ENCODE measurements around the gene RAC2. TPM values are rescaled to one million over a fixed set of nuclear protein-coding genes. Genes with fewer than 3 reads are reported as not detected.

The RAC2 gene
- total RNA-seq, 4 donors from 2014 or later: 1.9 to 3.7 (median 3.5) TPM; not detected in 1

DNA sequence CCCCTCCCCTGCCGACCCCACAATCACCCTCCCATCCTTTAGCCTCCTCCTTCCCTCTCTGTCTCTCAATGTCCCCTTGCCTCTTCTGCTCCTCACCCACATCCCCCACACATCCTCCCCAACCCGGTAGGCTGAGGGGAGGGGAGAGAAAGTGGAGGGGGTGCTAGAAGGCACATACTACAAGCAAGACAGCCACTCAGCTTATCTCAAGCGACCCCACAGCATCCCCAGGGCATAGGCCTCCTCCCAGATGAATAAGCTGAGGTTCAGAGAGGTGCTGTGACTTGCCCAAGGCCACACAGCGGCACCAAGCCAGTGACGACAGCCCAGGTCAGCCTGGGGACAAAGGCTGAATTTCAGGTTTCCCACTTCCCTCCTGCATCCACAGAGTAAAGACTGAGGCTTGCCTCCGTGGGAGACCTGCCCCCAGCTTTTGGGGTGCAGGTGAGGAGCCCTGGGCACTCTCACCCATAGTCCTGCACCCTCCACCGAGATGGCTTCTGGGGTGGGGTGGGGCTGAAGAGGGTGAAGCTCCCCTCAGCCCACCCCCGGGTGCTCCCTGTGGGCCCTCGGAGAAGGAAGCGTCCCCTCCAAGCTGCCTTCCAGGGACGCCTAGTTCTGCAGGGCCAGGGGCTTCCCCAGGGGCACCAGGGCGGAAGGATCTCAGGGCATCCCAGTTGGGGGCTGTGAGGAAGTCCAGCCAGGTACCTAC lies 511 bp downstream of the RAC2 start:
- no peak for DNase-seq
- Histone ChIP-seq H3K4me1 (no peaks in the 10 kb centered on the region), H3K9me3 (no peaks in the 10 kb centered on the region), H3K4me3 (peak overlapping the region in 1 of 4 donors; percentile 30), H3K27me3 (peaks cover 14 to 39% (median 27%) of the 10 kb centered on the region in 3 donors), H3K27ac (no peak overlapping the region), H3K36me3 (no peaks in the 10 kb centered on the region)
- intact Hi-C loops (cut with DNase I; ENCODE audit: low total_unique reads) (no loop called here), in situ Hi-C loops (cut with MboI; ENCODE audit: low sequenced_read_pairs in 4 of 4) (no loop called here)
- ATAC-seq: no peak
- TF ChIP-seq CTCF (IDR thresholded peaks at IDR 0.05 in 4 of 5, conservative IDR thresholded peaks at IDR 0.05 in 1 of 5) (no peak), POLR2A (IDR thresholded peaks at IDR 0.05) (no peak)

DNA sequence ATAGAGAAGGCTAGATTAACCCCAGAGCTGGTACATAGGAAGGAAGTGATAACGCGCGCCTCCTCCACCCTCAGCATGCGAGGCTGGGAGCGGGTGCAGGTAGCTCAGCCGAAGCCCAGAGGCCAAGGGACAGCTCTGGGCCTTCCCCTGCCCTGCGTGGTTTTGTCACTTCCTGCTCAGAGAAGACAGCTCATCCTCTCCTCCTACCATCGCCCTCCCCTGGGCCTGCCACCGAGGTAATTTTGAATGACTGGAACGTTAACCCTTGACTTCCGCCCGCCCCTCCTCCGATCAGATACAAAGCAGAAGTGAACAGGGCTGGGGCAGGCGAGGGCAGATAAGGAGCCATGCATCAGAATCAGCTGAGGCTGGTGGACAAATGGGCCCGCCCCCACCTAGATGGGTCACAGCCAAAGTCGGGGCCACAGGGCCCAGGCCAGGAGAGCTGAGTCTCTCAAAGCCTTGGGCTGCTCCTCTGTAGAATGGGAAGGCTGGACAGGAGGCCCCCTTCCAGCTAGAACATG lies 1.6 kb downstream of the RAC2 start:
- TF ChIP-seq CTCF (IDR thresholded peaks at IDR 0.05 in 4 of 5, conservative IDR thresholded peaks at IDR 0.05 in 1 of 5) (no peak), POLR2A (IDR thresholded peaks at IDR 0.05) (no peak)
- Histone ChIP-seq H3K27ac (no peak overlapping the region), H3K9me3 (no peaks in the 10 kb centered on the region), H3K27me3 (peaks cover 14 to 46% (median 30%) of the 10 kb centered on the region in 3 donors), H3K4me1 (no peaks in the 10 kb centered on the region), H3K36me3 (no peaks in the 10 kb centered on the region), H3K4me3 (no peak overlapping the region)
- intact Hi-C loops (cut with DNase I; ENCODE audit: low total_unique reads) (no loop called here), in situ Hi-C loops (cut with MboI; ENCODE audit: low sequenced_read_pairs in 4 of 4) (no loop called here)
- DNase-seq: peak in 1 of 2 donors; percentile 39
- peak in 1 of 2 donors; percentile 9 for ATAC-seq

- no peak for TF ChIP-seq POLR2A (IDR thresholded peaks at IDR 0.05)
- TF ChIP-seq CTCF (IDR thresholded peaks at IDR 0.05 in 4 of 5, conservative IDR thresholded peaks at IDR 0.05 in 1 of 5): no peak
Observed at GRCh38 chr22:37241351-37242142, 2.5 kb downstream of the RAC2 start.

DNA sequence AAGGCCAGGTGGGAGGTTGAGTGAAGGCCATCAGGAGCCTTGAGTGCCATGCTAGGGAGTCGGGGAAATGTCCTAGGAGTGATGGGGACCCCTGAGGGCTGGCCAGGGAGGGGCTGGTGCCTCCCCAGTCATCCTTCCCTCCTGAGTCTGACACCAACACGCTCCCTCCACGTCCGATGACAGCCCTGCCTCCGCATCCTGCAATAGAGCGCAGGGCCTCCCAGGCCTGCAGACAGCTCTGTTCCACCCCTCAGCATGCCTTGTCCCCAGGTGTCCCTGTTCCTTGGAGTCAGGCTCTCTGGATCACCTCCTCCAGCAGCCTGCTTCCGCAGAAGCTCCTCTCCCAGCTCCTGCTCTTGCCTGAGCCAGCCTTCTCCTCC lies 3.1 kb downstream of the RAC2 start:
- H3K4me1 ChIP-seq: no peaks in the 10 kb centered on the region
- in situ Hi-C loops (cut with MboI; ENCODE audit: low sequenced_read_pairs in 4 of 4) (no loop called here), intact Hi-C loops (cut with DNase I; ENCODE audit: low total_unique reads) (no loop called here)
- ATAC-seq: no peak
- H3K9me3 ChIP-seq: no peaks in the 10 kb centered on the region
- H3K4me3 ChIP-seq: no peak overlapping the region
- no peaks in the 10 kb centered on the region for H3K36me3 ChIP-seq
- H3K27ac ChIP-seq: no peak overlapping the region
- TF ChIP-seq POLR2A (IDR thresholded peaks at IDR 0.05) (no peak), CTCF (IDR thresholded peaks at IDR 0.05 in 4 of 5, conservative IDR thresholded peaks at IDR 0.05 in 1 of 5) (no peak)
- peaks cover 14 to 53% (median 37%) of the 10 kb centered on the region in 3 donors for H3K27me3 ChIP-seq
- no peak for DNase-seq

More at GRCh38 chr22:37241351-37242142, 2.5 kb downstream of the RAC2 start:
- Histone ChIP-seq H3K9me3 (no peaks in the 10 kb centered on the region), H3K4me3 (no peak overlapping the region), H3K4me1 (no peaks in the 10 kb centered on the region), H3K27me3 (peaks cover 14 to 47% (median 31%) of the 10 kb centered on the region in 3 donors), H3K27ac (no peak overlapping the region), H3K36me3 (no peaks in the 10 kb centered on the region)
- in situ Hi-C loops (cut with MboI; ENCODE audit: low sequenced_read_pairs in 4 of 4): no loop called here
- no peak for DNase-seq
- intact Hi-C loops (cut with DNase I; ENCODE audit: low total_unique reads): no loop called here
- ATAC-seq: no peak

Data from gastrocnemius medialis (tissue), 4 donors.